A673 (cell line): ENCODE measurements around the gene CIZ1.

Experiments
- EZH2 ChIP-seq: fragments of 200-600 bp; sonication (generic); IDR thresholded peaks from 2 replicates; pipeline ENCODE4 v1.6.1; 2017; ENCODE audit warnings: borderline replicate concordance, low read depth, mild to moderate bottlenecking, mixed read lengths, antibody characterized with exemption, low read length; ENCODE audit not compliant: poor library complexity, severe bottlenecking
- TF ChIP-seq, protein P1 (sequence below): fragments of 300-800, 200-600 bp; sonication (generic); conservative IDR thresholded peaks from 2 replicates; pipeline ENCODE4 v1.5.1; 2017; ENCODE audit warnings: low read depth, mild to moderate bottlenecking, antibody characterized with exemption, low read length, moderate library complexity, mixed read lengths

DNA sequence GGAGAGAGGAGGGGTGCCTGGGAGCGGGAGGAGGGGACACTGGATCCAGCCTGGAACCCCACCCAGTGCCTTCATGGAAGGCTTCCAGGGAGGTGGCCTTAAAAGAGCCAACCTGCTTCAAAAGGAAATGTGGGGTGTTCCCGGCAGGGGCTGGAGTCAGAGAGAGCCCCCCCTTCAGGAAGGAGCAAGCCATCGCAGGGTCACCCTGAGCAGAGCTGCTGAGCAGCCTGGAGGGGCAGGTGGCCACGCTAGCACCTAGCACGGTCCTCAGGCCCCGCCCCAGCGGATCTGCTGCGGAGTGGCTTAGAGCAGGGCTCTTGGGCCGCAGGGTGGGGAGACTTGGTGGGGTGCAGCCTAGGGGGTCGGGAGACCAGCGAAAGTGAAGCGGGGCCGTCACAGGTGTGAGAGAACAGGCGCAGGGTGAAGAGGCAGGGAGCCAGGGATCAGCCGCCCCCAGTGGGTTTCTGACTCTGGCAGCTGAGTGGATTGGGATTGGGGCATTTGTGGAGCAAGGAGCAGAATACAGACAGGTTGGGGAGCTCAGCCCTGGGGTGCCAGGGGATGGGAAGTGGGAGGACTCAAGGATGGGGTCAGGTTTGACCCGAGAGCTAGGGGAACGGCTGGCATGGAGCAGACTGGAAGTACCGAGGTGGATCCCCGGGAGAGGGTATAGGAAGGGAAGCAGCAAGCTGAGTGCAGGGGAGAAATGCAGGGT, 40.6 kb downstream of the CIZ1 start:
- TF ChIP-seq, protein P1, sequence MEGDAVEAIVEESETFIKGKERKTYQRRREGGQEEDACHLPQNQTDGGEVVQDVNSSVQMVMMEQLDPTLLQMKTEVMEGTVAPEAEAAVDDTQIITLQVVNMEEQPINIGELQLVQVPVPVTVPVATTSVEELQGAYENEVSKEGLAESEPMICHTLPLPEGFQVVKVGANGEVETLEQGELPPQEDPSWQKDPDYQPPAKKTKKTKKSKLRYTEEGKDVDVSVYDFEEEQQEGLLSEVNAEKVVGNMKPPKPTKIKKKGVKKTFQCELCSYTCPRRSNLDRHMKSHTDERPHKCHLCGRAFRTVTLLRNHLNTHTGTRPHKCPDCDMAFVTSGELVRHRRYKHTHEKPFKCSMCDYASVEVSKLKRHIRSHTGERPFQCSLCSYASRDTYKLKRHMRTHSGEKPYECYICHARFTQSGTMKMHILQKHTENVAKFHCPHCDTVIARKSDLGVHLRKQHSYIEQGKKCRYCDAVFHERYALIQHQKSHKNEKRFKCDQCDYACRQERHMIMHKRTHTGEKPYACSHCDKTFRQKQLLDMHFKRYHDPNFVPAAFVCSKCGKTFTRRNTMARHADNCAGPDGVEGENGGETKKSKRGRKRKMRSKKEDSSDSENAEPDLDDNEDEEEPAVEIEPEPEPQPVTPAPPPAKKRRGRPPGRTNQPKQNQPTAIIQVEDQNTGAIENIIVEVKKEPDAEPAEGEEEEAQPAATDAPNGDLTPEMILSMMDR, result peak; percentile 54; the same call in 1 of the 2 replicates
- TF ChIP-seq EZH2, result no peak
